RWPE1 (cell line): ENCODE results near the gene AFTPH.

ENCODE experiments used
- CTCF ChIA-PET: fragments of 350-600 bp; sonication (Branson Sonifier 250); formaldehyde crosslinking; extraction: SDS; loops from one replicate; lab custom pipeline; 2021; lab: Yijun Ruan, JAX
- POLR2A ChIA-PET: fragments of 400-600 bp; formaldehyde crosslinking; extraction: SDS; loops from one replicate; lab custom pipeline; 2020; ENCODE audit warnings: antibody characterized with exemption; ENCODE audit not compliant: low non-redundant PET; lab: Yijun Ruan, JAX
- DNase-seq: peaks from one replicate; pipeline ENCODE4 v3.0.0; 2012; ENCODE audit warnings: low spot score
- H3K27ac ChIP-seq: fragments of 450-650 bp; 2 replicates; pipeline ENCODE4 v1.5.1; 2017
- CTCF ChIP-seq: fragments of 450-650 bp; conservative IDR thresholded peaks from 2 replicates; pipeline ENCODE4 v1.5.1; 2017; ENCODE audit warnings: low read depth, mild to moderate bottlenecking

The AFTPH gene

GRCh38 chr2:64574871-64575270 lies 50.7 kb downstream of the AFTPH start:
- H3K27ac ChIP-seq, result no peak overlapping the region
- TF ChIP-seq CTCF, result no peak
- ChIA-PET POLR2A (no interaction called here), CTCF (interaction anchor here (0.6 kb wide), 1 partner anchor 1458 kb away, joined by 3 read pairs; no protein-coding TSS in a partner anchor)
- DNase-seq, result no peak

- CTCF ChIA-PET, result interaction anchor here (0.5 to 0.9 kb wide), 3 partner anchors 63 to 510 kb away, joined by 3 to 5 read pairs (median 3); no protein-coding TSS in a partner anchor
- H3K27ac ChIP-seq, result no peak overlapping the region
- no peak for TF ChIP-seq CTCF
- DNase-seq, result no peak
- POLR2A ChIA-PET, result no interaction called here
These were observed 56.9 kb downstream of the AFTPH start for GRCh38 chr2:64581018-64581417.

- ChIA-PET CTCF (interaction anchor here (0.6 to 0.8 kb wide), 2 partner anchors 65 to 459 kb away, joined by 3 to 4 read pairs; no protein-coding TSS in a partner anchor), POLR2A (no interaction called here)
- no peak overlapping the region for H3K27ac ChIP-seq
- DNase-seq, result no peak
- no peak for TF ChIP-seq CTCF
These were observed 57.8 kb downstream of the AFTPH start for GRCh38 chr2:64581777-64582539.

GRCh38 chr2:64582774-64583340 lies 58.7 kb downstream of the AFTPH start:
- DNase-seq, result no peak
- ChIA-PET POLR2A (no interaction called here), CTCF (interaction anchor here (0.6 to 0.7 kb wide), 3 partner anchors 209 to 1702 kb away, joined by 4 to 6 read pairs (median 4); no protein-coding TSS in a partner anchor)
- H3K27ac ChIP-seq, result no peak overlapping the region
- no peak for TF ChIP-seq CTCF

- DNase-seq, result no peak
- H3K27ac ChIP-seq, result no peak overlapping the region
- ChIA-PET POLR2A (no interaction called here), CTCF (interaction anchor here (0.7 to 1.6 kb wide), 5 partner anchors 59 to 537 kb away, joined by 3 to 7 read pairs (median 4); no protein-coding TSS in a partner anchor)
- TF ChIP-seq CTCF, result no peak
These were observed 61.9 kb downstream of the AFTPH start for GRCh38 chr2:64586054-64586453.

GRCh38 chr2:64586883-64587481 lies 62.9 kb downstream of the AFTPH start:
- TF ChIP-seq CTCF, result peak; percentile 67
- POLR2A ChIA-PET, result no interaction called here
- CTCF ChIA-PET, result interaction anchor here (0.6 to 1.6 kb wide), 14 partner anchors 50 to 538 kb away, joined by 3 to 7 read pairs (median 4); partner anchors contain the start of gene SERTAD2
- H3K27ac ChIP-seq, result no peak overlapping the region
- peak; percentile 61 for DNase-seq
